Esophagus muscularis mucosa (tissue), 3 donors: ENCODE measurements around the gene HAPLN3.

Experiments
- POLR2A ChIP-seq: fragments of 450-650 bp; IDR thresholded peaks from one replicate; pipeline ENCODE4 v1.6.1; 2017; ENCODE audit warnings: antibody characterized with exemption, moderate library complexity, mild to moderate bottlenecking, low read depth
- POLR2AphosphoS5 ChIP-seq, 2 donors: sonication (generic); formaldehyde crosslinking; IDR thresholded peaks; one replicate each; pipeline ENCODE4 v1.6.1; 2017; ENCODE audit warnings: antibody characterized with exemption in 2 of 2
- TF ChIP-seq, protein P1 (sequence below), 3 experiments: fragments of 200-600 bp in 2 of 3; fragments of 450-650 bp in 1 of 3; sonication (generic) in 2 of 3; IDR thresholded peaks; one replicate each; pipeline ENCODE4 v1.5.1; 2017 to 2019; ENCODE audit warnings: antibody characterized with exemption in 3 of 3, mild to moderate bottlenecking in 2 of 3, moderate library complexity in 1 of 3

DNA sequence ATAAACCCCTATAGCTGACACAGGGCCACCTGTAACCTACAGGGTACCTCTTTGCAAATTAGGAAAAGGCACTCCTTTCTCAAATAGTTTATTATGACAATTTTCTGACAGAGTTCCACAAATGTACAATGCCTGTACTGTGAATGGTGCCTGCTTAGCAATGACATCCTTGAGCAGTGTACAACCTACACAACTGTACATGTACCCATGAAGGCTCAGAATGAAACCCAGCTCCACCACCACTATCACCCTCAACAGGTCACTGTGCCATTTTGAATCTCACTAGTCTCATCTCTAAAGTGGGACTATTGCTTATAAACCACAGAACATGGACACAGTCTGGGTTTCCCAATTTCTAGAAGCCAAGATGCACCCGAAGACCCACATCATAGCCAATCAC, 10.8 kb upstream of the HAPLN3 start:
- TF ChIP-seq POLR2A, result no peak
- TF ChIP-seq, protein P1, sequence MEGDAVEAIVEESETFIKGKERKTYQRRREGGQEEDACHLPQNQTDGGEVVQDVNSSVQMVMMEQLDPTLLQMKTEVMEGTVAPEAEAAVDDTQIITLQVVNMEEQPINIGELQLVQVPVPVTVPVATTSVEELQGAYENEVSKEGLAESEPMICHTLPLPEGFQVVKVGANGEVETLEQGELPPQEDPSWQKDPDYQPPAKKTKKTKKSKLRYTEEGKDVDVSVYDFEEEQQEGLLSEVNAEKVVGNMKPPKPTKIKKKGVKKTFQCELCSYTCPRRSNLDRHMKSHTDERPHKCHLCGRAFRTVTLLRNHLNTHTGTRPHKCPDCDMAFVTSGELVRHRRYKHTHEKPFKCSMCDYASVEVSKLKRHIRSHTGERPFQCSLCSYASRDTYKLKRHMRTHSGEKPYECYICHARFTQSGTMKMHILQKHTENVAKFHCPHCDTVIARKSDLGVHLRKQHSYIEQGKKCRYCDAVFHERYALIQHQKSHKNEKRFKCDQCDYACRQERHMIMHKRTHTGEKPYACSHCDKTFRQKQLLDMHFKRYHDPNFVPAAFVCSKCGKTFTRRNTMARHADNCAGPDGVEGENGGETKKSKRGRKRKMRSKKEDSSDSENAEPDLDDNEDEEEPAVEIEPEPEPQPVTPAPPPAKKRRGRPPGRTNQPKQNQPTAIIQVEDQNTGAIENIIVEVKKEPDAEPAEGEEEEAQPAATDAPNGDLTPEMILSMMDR (IDR thresholded peaks at IDR 0.05), result no peak
- TF ChIP-seq POLR2AphosphoS5 (IDR thresholded peaks at IDR 0.05), result no peak
